Adipocyte (in vitro differentiated cells): ENCODE results near the gene OLIG3.

Experiments used
- DNase-seq: peaks from one replicate; pipeline ENCODE4 v3.0.0-alpha.2; 2015; ENCODE audit warnings: low read depth
- H3K27me3 ChIP-seq: replicated peaks from 2 replicates; pipeline ENCODE4 v1.7.0; 2013; ENCODE audit warnings: mild to moderate bottlenecking, low read length, moderate library complexity; ENCODE audit not compliant: control insufficient read depth, insufficient read depth
- H3K36me3 ChIP-seq: 2 replicates; pipeline ENCODE4 v1.7.0; 2013; ENCODE audit warnings: low read length, mild to moderate bottlenecking, moderate library complexity; ENCODE audit not compliant: control insufficient read depth, insufficient read depth, severe bottlenecking
- H3K4me1 ChIP-seq: 2 replicates; pipeline ENCODE4 v1.7.0; 2013; ENCODE audit warnings: mild to moderate bottlenecking, low read length, moderate library complexity; ENCODE audit not compliant: control insufficient read depth, insufficient read depth
- H3K4me3 ChIP-seq: 2 replicates; pipeline ENCODE4 v1.7.0; 2013; ENCODE audit warnings: mild to moderate bottlenecking, low read length, moderate library complexity
- H3K9ac ChIP-seq: 2 replicates; pipeline ENCODE4 v1.7.0; 2013; ENCODE audit warnings: mild to moderate bottlenecking, low read length, moderate library complexity
- H3K9me3 ChIP-seq: 2 replicates; pipeline ENCODE4 v1.7.0; 2013; ENCODE audit warnings: mild to moderate bottlenecking, low read length, moderate library complexity; ENCODE audit not compliant: control insufficient read depth

The OLIG3 gene

DNA sequence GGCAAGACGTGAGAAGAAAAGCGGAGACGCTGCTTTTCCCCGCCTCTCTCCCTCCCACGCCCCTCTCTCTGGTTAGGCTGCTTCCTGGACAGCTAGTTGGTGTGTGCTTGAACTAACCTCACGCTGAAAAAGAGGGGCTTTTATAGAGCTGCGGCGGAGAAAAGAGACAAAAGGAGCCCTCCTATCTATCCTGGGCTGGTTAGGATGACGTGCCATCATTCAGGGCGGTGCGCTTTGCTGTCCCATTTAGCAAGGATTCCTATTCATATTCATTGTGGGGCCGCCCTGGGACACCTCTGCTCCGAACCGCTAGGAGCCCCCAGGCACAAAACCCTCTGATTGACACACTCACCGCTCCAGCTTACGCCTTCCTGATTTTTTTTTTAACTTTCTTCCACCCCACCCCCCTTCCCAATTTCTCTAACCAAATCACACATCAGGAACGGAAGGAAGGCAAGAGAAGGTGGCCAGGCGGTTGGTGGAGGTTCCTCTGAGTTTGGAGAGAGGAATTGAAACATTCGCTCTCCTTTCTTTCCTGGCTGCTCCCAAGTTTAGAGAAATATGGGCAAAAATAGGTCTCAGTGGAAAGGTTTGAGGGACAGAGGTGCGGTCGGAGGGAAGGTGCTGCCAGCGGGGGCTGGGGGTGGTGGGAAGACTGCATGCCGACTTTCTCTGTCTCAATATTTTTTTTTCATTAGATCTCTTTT is at the start of gene OLIG3:
Gene OLIG3 (minus strand): TSS at position 114 of the 707 bp plus-strand sequence. CDS start 224 bp downstream, outside the sequence.
- H3K9ac ChIP-seq, result no peak within 1 kb of the TSS
- no peaks in the 10 kb centered on the region for H3K36me3 ChIP-seq
- no peak for DNase-seq
- H3K4me1 ChIP-seq, result peaks cover 3% of the 10 kb centered on the region
- H3K4me3 ChIP-seq, result no peak within 1 kb of the TSS
- H3K27me3 ChIP-seq, result peaks cover 97% of the 10 kb centered on the region
- peaks cover 3% of the 10 kb centered on the region for H3K9me3 ChIP-seq

- DNase-seq, result no peak
- Histone ChIP-seq H3K27me3 (peaks cover 5% of the 10 kb centered on the region), H3K4me3 (no peak overlapping the region), H3K4me1 (no peaks in the 10 kb centered on the region), H3K9me3 (no peaks in the 10 kb centered on the region), H3K36me3 (no peaks in the 10 kb centered on the region), H3K9ac (no peak overlapping the region)
Observed at GRCh38 chr6:137543114-137543513, 48.9 kb upstream of the OLIG3 start.

GRCh38 chr6:137542713-137543112 is 48.5 kb upstream of the OLIG3 start:
- Histone ChIP-seq H3K4me1 (no peaks in the 10 kb centered on the region), H3K9ac (no peak overlapping the region), H3K36me3 (no peaks in the 10 kb centered on the region), H3K27me3 (peaks cover 5% of the 10 kb centered on the region), H3K9me3 (no peaks in the 10 kb centered on the region), H3K4me3 (no peak overlapping the region)
- DNase-seq, result no peak

DNA sequence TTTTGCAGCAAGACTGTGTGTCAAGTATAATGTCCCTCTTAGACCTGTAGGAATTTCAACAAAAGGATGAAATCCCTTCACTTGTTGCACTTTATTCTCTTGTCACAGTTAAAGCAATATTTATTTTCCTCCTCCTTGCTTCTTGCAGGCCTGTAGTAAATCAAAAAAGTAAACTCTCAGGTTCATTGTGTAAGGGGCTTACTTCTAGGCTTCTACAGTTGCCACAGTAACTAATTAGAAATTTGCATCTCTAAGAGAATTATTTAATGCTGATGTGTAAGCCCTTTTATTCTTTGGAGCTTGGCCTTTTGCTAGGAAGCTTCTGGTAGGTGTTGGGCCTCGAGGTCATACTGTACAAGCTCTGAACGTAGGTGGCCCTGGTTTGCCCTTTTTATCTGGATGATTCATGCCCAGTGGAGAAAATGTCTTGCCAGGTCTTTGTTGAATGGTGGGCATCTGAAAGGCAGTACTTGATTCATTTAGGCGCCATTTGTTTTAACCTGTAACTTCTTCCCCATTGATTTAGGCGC is 47.4 kb upstream of the OLIG3 start:
- no peaks in the 10 kb centered on the region for H3K4me1 ChIP-seq
- no peak overlapping the region for H3K4me3 ChIP-seq
- no peak for DNase-seq
- H3K27me3 ChIP-seq, result peaks cover 5% of the 10 kb centered on the region
- H3K9ac ChIP-seq, result no peak overlapping the region
- no peaks in the 10 kb centered on the region for H3K9me3 ChIP-seq
- no peaks in the 10 kb centered on the region for H3K36me3 ChIP-seq

GRCh38 chr6:137536104-137536773 is 42.0 kb upstream of the OLIG3 start:
- Histone ChIP-seq H3K9ac (no peak overlapping the region), H3K9me3 (no peaks in the 10 kb centered on the region), H3K4me1 (no peaks in the 10 kb centered on the region), H3K27me3 (peaks cover 21% of the 10 kb centered on the region), H3K36me3 (no peaks in the 10 kb centered on the region), H3K4me3 (no peak overlapping the region)
- no peak for DNase-seq

- no peak for DNase-seq
- H3K9me3 ChIP-seq, result peaks cover 6% of the 10 kb centered on the region
- no peak overlapping the region for H3K4me3 ChIP-seq
- peaks cover 19% of the 10 kb centered on the region for H3K27me3 ChIP-seq
- H3K4me1 ChIP-seq, result no peaks in the 10 kb centered on the region
- H3K36me3 ChIP-seq, result no peaks in the 10 kb centered on the region
- no peak overlapping the region for H3K9ac ChIP-seq
Observed at GRCh38 chr6:137531376-137532092, 37.3 kb upstream of the OLIG3 start.

DNA sequence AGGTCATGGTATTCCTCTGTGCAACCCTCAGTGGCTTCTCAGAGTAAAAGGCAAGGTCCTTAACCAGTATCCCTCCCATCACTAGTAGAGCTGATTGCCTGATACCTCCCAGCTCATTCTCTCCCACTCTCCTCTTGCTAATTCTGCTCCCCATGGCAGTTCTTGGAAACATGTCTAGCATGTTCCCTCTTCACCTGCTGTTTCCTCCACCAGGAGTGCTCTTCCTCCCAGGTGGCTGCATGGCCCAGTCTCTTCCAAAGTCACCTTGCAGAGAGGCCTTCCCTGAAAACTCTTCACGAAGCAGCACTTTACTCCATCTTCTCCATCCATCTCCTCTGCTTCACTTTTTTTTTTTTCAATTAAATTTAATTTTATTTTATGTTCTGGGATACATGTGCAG is 36.2 kb upstream of the OLIG3 start:
- H3K9ac ChIP-seq, result no peak overlapping the region
- no peak for DNase-seq
- H3K36me3 ChIP-seq, result no peaks in the 10 kb centered on the region
- H3K9me3 ChIP-seq, result peaks cover 16% of the 10 kb centered on the region
- H3K4me1 ChIP-seq, result no peaks in the 10 kb centered on the region
- peaks cover 16% of the 10 kb centered on the region for H3K27me3 ChIP-seq
- no peak overlapping the region for H3K4me3 ChIP-seq

- H3K4me3 ChIP-seq, result no peak overlapping the region
- H3K9me3 ChIP-seq, result peaks cover 19% of the 10 kb centered on the region
- H3K4me1 ChIP-seq, result no peaks in the 10 kb centered on the region
- DNase-seq, result no peak
- H3K9ac ChIP-seq, result no peak overlapping the region
- no peaks in the 10 kb centered on the region for H3K36me3 ChIP-seq
- peaks cover 19% of the 10 kb centered on the region for H3K27me3 ChIP-seq
Observed at GRCh38 chr6:137522831-137523230, 28.6 kb upstream of the OLIG3 start.

GRCh38 chr6:137522198-137522798 is 28.1 kb upstream of the OLIG3 start:
- Histone ChIP-seq H3K36me3 (no peaks in the 10 kb centered on the region), H3K4me1 (no peaks in the 10 kb centered on the region), H3K27me3 (peaks cover 25% of the 10 kb centered on the region), H3K4me3 (no peak overlapping the region), H3K9ac (no peak overlapping the region), H3K9me3 (peaks cover 14% of the 10 kb centered on the region)
- DNase-seq, result no peak

GRCh38 chr6:137520520-137520919 is 26.3 kb upstream of the OLIG3 start:
- H3K27me3 ChIP-seq, result peaks cover 42% of the 10 kb centered on the region
- DNase-seq, result no peak
- no peak overlapping the region for H3K9ac ChIP-seq
- no peaks in the 10 kb centered on the region for H3K36me3 ChIP-seq
- H3K4me1 ChIP-seq, result no peaks in the 10 kb centered on the region
- H3K4me3 ChIP-seq, result no peak overlapping the region
- peaks cover 4% of the 10 kb centered on the region for H3K9me3 ChIP-seq
